ENCODE data around the gene CCL19. TPM values are rescaled to one million over a fixed set of nuclear protein-coding genes. Genes with fewer than 3 reads are reported as not detected.

CCL19 gene
- total RNA-seq, 2 experiments from 2014 or later = not detected

- H3K36me3 ChIP-seq (ENCODE audit: insufficient read depth, low read length) = no peaks in the 10 kb centered on the region
- H2AFZ ChIP-seq (ENCODE audit: low read length) = no peak overlapping the region
- intact Hi-C loops (cut with micrococcal nuclease; ENCODE audit: unreplicated experiment) = no loop called here
- H3K4me2 ChIP-seq (ENCODE audit: low read length) = no peak overlapping the region
- POLR2A ChIA-PET = no interaction called here
- TF ChIP-seq EZH2phosphoT487 (IDR thresholded peaks at IDR 0.05; ENCODE audit: borderline replicate concordance, low read depth, low read length) = no peak
- TF ChIP-seq CTCF (conservative IDR thresholded peaks at IDR 0.05; ENCODE audit: low read length) = no peak
- no peaks in the 10 kb centered on the region for H3K9me2 ChIP-seq (ENCODE audit: insufficient read depth, low read length)
- no peaks in the 10 kb centered on the region for H3K4me1 ChIP-seq (ENCODE audit: insufficient read depth, low read length, poor library complexity, severe bottlenecking)
- CTCF ChIA-PET (ENCODE audit: unreplicated experiment) = no interaction called here
- no TSS peak for BruUV-seq (replicated peaks)
- DNase-seq (ENCODE audit: low spot score) = no peak
- no peak overlapping the region for H3K27ac ChIP-seq (ENCODE audit: low read depth, low read length, poor library complexity, severe bottlenecking)
- H3K79me2 ChIP-seq (ENCODE audit: insufficient read depth, low read depth, low read length) = no peaks in the 10 kb centered on the region
- no peak overlapping the region for H3K4me3 ChIP-seq (ENCODE audit: low read depth, low read length, poor library complexity, severe bottlenecking)
- no peaks in the 10 kb centered on the region for H3K9me3 ChIP-seq (ENCODE audit: low read length)
- no peaks in the 10 kb centered on the region for H4K20me1 ChIP-seq (ENCODE audit: insufficient read depth, low read length)
Measured at GRCh38 chr9:34734720-34735119, 43.6 kb upstream of the CCL19 start.

GRCh38 chr9:34732886-34733285 is 41.8 kb upstream of the CCL19 start:
- no peak for DNase-seq (ENCODE audit: low spot score)
- H3K27ac ChIP-seq (ENCODE audit: low read depth, low read length, poor library complexity, severe bottlenecking) = no peak overlapping the region
- no peak for TF ChIP-seq CTCF (conservative IDR thresholded peaks at IDR 0.05; ENCODE audit: low read length)
- TF ChIP-seq EZH2phosphoT487 (IDR thresholded peaks at IDR 0.05; ENCODE audit: borderline replicate concordance, low read depth, low read length) = no peak
- intact Hi-C loops (cut with micrococcal nuclease; ENCODE audit: unreplicated experiment) = no loop called here
- no peaks in the 10 kb centered on the region for H4K20me1 ChIP-seq (ENCODE audit: insufficient read depth, low read length)
- H3K36me3 ChIP-seq (ENCODE audit: insufficient read depth, low read length) = no peaks in the 10 kb centered on the region
- no peaks in the 10 kb centered on the region for H3K4me1 ChIP-seq (ENCODE audit: insufficient read depth, low read length, poor library complexity, severe bottlenecking)
- H3K4me2 ChIP-seq (ENCODE audit: low read length) = no peak overlapping the region
- ChIA-PET CTCF (ENCODE audit: unreplicated experiment) (no interaction called here), POLR2A (no interaction called here)
- H2AFZ ChIP-seq (ENCODE audit: low read length) = no peak overlapping the region
- no peak overlapping the region for H3K4me3 ChIP-seq (ENCODE audit: low read depth, low read length, poor library complexity, severe bottlenecking)
- no peaks in the 10 kb centered on the region for H3K9me3 ChIP-seq (ENCODE audit: low read length)
- no TSS peak for BruUV-seq (replicated peaks)
- H3K9me2 ChIP-seq (ENCODE audit: insufficient read depth, low read length) = no peaks in the 10 kb centered on the region
- H3K79me2 ChIP-seq (ENCODE audit: insufficient read depth, low read depth, low read length) = no peaks in the 10 kb centered on the region

GRCh38 chr9:34732478-34732877 is 41.4 kb upstream of the CCL19 start:
- CTCF ChIA-PET (ENCODE audit: unreplicated experiment) = no interaction called here
- no TSS peak for BruUV-seq (replicated peaks)

More at GRCh38 chr9:34732478-34732877, 41.4 kb upstream of the CCL19 start:
- H3K9me3 ChIP-seq (ENCODE audit: low read length) = no peaks in the 10 kb centered on the region
- H3K4me2 ChIP-seq (ENCODE audit: low read length) = no peak overlapping the region
- H4K20me1 ChIP-seq (ENCODE audit: insufficient read depth, low read length) = no peaks in the 10 kb centered on the region
- no peak overlapping the region for H3K4me3 ChIP-seq (ENCODE audit: low read depth, low read length, poor library complexity, severe bottlenecking)
- H3K36me3 ChIP-seq (ENCODE audit: insufficient read depth, low read length) = no peaks in the 10 kb centered on the region
- no peak for DNase-seq (ENCODE audit: low spot score)
- H3K4me1 ChIP-seq (ENCODE audit: insufficient read depth, low read length, poor library complexity, severe bottlenecking) = no peaks in the 10 kb centered on the region
- POLR2A ChIA-PET = interaction anchor here (0.7 kb wide), 1 partner anchor 694 kb away, joined by 5 read pairs; no protein-coding TSS in a partner anchor
- no peak overlapping the region for H2AFZ ChIP-seq (ENCODE audit: low read length)
- intact Hi-C loops (cut with micrococcal nuclease; ENCODE audit: unreplicated experiment) = no loop called here
- no peaks in the 10 kb centered on the region for H3K79me2 ChIP-seq (ENCODE audit: insufficient read depth, low read depth, low read length)
- no peaks in the 10 kb centered on the region for H3K9me2 ChIP-seq (ENCODE audit: insufficient read depth, low read length)
- H3K27ac ChIP-seq (ENCODE audit: low read depth, low read length, poor library complexity, severe bottlenecking) = no peak overlapping the region
- TF ChIP-seq EZH2phosphoT487 (IDR thresholded peaks at IDR 0.05; ENCODE audit: borderline replicate concordance, low read depth, low read length) (no peak), CTCF (conservative IDR thresholded peaks at IDR 0.05; ENCODE audit: low read length) (no peak)
